Epidermal melanocyte (primary cell): Measurements from ENCODE around the gene ZBED1.
"Not testable (repeated sequence)": the region's sequence is repeated elsewhere in the genome, so short reads cannot be mapped to it uniquely, and the experiment has no call there.

Experiments used
- DNase-seq: peaks from one replicate; pipeline ENCODE4 v3.0.0; 2011; ENCODE audit warnings: low spot score; ENCODE audit not compliant: insufficient read length

ZBED1 gene

GRCh38 chrX:2520539-2520938 lies 19.8 kb upstream of the ZBED1 start:
- DNase-seq = no peak

DNA sequence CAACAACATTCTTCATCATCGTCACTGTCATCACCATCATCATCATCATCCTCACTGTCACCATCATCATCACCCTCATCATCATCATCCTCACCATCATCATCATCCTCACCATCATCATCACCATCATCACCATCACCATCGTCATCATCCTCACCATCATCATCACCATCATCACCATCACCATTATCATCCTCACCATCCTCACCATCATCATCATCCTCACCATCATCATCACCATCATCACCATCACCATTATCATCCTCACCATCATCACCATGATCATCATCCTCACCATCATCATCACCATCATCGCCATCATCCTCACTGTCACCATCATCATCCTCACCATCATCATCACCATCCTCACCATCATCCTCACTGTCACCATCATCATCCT lies 18.9 kb upstream of the ZBED1 start:
- not testable (repeated sequence) for DNase-seq

DNA sequence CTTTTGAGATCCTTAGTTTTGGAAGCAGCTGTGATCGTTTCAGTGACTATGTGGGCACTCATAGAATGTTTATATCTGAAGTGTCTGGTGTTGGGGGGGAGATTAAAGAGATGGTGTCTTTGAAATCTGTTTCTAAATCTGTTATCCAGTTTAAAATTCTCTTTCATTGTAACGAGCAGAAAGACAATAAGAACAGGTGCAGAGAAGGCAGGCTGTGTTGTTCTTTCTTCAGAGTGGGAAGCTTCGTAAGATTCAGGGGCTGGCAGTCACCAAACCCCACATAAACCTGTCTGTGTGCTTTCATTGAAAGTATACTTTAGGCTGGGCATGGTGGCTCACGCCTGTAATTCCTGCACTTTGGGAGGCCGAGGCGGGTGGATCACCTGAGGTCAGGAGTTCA lies 16.3 kb upstream of the ZBED1 start:
- DNase-seq = no peak

DNA sequence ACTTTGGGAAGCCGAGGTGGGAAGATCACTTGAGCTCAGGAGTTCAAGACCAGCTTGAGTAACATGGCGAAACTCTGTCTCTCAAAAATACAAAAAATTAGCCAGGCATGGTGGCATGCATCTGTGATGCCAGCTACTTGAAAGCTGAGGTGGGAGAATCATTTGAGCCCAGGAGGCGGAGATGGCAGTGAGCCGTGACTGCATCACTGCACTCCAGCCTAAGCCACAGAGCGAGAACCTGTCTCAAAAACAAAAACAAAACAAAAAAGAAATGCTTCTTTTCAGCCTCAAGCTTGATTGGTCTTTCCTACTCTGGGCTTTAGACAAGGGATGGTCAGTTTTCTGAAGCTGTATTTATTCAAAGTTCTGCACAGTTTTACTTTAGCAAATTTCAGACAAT lies 15.8 kb upstream of the ZBED1 start:
- DNase-seq = no peak

DNA sequence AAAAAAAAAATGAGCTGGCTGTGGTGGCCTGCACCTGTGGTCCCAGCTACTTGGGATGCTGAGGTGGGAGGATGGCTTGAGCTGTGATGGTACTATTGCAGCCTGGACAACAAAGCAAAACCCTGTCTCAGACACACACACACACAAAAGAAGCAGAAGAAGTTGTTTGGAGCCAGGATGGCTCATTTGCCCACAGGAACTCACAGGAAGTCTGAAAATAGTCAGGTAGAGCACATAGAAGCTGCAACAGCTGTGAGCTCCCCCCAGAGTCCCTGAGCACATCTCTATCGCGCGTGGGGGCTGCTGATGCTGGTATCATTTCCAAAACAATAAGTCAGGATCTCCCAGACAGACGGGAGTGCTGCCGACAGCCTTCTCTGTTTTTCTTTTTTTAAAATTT lies 13.4 kb upstream of the ZBED1 start:
- no peak for DNase-seq

GRCh38 chrX:2513121-2513664 lies 12.4 kb upstream of the ZBED1 start:
- no peak for DNase-seq

DNA sequence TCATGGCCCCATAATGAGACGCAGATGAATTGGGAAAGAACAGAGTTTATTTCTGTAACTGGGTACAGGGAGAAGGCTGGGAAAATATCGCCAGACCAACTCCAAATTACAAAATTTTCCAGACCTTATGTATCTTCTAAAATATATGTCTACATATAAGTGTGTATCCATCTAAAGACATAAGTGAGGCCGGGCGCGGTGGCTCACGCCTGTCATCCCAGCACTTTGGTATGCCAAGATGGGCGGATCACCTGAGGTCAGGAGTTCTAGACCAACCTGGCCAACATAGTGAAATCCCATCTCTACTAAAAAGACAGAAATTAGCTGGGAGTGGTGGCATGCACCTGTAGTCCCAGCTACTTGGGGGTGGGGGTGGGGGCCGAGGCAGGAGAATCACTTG lies 11.7 kb upstream of the ZBED1 start:
- DNase-seq = no peak

DNA sequence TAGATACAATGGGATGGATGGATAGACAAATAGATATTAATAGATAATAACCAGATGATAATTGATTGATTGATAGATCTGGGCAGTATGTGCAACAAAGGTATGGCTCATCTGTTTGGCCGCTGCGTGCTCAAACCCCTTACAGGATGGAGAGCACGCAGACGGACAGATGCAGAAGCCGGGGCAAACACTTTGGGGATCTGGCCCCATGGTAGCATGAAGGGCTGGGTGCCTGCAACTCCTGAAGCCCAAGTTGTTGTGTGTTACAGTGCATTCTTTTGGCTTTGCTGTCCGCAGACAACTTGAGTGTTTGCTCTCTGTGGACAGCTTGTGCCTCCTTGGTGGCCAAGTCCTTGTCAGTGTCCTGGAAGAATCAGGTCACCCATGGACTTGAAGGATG lies 10.6 kb upstream of the ZBED1 start:
- DNase-seq = no peak

GRCh38 chrX:2508648-2509335 lies 8.0 kb upstream of the ZBED1 start:
- no peak for DNase-seq

GRCh38 chrX:2507904-2508627 lies 7.3 kb upstream of the ZBED1 start:
- peak; percentile 9 for DNase-seq

- peak; percentile 5 for DNase-seq
Measured at GRCh38 chrX:2507196-2507595, 6.4 kb upstream of the ZBED1 start.

DNA sequence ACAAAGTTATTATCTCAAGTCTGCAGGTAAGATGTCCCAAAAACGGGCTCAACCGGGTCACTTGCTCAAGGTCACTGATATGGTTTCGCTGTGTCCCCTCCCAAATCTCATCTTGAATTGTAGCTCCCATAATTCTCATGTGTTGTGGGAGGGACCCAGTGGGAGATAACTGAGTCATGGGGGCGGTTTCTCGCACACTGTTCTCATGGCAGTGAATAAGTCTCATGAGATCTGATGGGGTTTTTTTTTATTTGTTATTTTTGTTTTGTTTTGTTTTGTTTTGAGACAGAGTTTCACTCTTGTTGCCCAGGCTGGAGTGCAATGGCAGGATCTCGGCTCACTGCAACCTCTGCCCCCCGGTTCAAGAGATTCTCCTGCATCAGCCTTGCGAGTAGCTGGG lies 4.6 kb upstream of the ZBED1 start:
- not testable (repeated sequence) for DNase-seq

DNA sequence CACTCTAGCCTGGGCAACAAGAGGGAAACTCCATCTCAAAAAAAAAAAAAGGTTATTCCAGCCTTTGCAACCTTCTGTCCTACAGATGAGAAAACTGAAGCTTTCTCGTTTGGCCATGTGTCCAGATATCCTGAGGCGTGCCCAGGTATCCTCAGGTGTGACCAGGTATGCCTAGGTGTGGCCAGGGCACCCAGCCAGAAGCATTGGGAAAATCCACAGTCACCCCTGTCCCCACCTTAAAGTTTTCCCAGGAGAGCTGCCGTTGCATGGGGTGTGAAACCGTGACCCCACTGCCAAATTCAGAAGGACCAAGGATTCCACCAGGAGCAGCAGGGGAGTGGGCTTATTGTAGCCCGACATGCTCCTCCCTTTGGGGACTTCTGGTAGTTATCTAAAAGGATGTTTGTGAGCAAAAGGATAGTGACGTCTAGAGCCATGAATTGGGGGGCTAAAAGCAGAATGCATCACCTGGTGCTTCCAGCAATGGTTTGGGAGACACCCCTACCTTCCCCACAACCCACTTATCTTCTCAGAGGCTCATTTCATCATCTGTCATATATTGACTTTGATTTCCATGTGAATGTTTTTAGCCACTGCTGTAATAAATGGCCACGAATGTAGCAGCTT lies 4.0 kb upstream of the ZBED1 start:
- DNase-seq = peak; percentile 11

DNA sequence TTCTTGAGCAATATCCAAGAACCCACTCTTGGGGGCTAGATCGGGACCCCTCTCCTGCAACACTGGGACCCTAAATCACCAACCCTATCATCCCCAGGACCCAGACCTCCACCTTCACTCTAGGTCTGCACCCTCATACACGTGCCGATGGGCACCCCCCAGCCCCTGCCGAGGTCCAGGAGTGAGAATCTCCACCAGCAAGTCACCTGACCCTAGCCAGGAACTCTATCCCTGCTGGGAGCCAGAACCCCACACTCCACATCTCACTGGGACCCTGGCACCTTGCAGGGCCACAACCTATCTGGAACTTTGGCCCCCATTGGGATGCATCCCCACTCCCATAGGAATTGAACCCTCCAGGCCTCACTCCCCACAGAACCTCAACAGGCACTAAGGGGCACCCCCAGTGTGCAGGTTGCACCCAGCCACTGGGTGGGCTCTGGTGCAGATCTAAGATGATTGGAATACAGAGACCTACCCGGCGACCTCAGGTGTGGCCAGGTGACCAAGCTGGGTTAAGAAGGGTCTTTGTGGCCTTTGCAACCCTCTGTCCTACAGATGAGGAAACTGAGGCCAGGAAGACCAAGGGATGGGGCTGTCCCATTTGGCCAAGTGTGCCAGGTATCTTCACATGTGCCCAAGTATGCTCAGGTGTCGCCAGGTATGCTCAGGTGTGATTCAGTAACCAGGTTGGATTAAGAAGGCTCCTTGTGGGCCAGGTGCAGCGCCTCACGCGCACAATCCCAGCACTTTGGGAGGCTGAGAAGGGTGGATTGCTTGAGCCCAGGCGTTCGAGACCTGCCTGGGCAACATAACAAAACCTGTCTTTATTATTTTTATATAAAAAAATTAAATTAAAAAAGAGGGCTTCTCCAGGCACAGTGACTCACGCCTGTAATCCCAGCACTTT lies 3.1 kb upstream of the ZBED1 start:
- DNase-seq = peak; percentile 16

DNA sequence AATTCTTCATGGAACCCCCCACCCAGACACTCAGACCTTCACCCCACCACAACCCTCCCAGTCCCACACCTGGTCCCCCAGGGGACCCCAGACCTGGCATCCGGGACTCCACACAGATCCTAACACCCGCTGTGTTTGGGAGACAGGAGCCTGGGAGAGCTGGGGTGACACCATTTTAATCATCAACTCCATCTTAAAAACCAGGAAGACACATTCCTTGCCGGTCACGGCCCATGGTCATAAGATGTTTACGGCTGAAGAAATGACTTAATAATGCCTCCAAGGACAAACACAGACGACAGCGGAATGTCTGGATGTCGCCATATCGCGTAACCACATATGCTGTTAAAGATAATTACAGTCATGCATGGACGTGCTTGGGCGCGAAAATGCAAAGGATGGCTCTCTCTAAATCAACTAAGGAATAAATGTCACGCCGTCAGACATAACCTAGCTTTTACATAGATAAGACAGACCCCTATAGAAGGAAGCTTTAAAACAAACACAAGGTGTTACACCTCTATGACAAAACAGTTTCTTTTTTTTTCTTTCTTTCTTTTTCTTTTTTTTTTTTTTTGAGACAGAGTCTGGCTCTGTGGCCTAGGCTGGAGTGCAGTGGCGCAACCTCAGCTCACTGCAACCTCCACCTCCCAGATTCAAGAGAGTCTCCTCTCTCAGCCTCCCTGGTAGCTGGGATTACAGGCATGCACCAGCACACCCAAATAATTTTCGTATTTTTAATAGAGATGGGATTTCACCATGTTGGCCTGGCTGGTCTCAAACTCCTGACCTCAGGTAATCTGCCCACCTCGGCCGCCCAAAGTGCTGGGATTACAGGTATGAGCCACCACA lies 2.1 kb upstream of the ZBED1 start:
- DNase-seq = no peak

DNA sequence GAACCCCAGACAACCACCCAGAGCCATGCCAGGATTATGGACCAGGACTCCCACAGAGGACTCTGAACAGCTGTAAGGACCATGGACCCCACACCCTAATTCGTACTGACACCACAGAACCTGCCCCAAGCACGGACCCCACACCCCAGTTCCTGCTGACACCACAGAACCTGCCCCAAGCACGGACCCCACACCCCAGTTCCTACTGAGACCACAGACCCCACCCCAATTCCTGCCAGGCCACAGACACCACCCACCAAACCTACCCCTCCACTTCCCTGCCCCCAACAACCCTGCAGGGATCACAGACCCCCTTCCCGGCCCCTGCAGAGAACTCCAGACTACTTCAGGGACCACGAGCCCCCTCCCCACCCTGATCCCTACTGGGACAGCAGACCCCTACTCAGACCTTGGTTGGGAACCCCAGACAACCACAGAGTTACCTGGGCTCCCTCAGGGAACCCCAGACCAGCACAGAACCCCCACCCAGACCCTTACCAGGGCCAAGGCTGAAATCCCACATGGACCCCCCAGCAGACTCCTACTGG lies 1.4 kb upstream of the ZBED1 start:
- DNase-seq = no peak

DNA sequence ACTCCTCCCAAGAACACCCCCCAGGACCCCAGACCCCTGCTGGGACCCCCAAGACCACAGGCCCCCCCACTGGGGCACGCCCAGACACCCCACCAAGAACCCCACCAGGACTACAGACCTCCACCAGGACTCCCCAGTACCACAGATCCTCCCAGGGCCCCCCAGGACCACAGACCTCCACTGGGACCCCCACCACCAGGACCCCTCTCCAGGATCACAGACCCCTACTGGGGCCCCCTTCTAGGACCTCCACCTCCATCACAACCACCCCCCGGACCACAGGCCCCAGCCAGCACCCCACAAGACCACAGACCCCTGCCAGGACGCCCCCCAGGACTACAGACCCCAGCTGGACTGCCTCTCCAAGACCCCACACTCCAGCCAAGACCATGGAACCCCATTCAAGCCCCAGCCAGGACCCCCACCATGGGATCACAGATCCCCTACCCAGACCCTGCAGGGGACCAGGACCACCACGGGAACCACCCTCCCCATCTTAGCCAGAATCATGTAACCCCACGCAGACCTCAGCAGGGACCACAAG lies 855 bp upstream of the ZBED1 start:
- DNase-seq = peak; percentile 12

- peak; percentile 48 for DNase-seq
Measured at GRCh38 chrX:2500091-2500802, 529 bp downstream of the ZBED1 start.

DNA sequence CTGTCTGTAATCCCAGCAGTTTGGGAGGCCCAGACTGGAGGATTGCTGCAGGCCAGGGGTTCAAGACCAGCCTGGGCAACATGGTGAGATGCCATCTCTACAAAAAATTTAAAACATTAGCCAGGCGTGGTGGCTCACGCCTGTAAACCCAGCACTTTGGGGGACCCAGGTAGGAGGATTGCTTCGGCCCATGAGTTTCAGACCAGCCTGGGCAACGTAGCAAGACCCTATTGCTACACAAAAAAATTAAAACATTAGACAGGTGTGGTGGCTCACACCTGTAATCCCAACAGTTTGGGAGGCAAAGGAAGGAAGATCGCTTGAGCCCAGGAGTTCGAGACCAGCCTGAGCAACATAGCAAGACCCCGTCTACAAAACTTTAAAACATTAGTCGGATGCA lies 1.3 kb downstream of the ZBED1 start:
- DNase-seq = no peak
